Measurements from ENCODE around the gene NOTUM.
A peak's percentile ranks its signal among the peaks of the same experiment; 100 is the strongest.

NOTUM gene

DNA sequence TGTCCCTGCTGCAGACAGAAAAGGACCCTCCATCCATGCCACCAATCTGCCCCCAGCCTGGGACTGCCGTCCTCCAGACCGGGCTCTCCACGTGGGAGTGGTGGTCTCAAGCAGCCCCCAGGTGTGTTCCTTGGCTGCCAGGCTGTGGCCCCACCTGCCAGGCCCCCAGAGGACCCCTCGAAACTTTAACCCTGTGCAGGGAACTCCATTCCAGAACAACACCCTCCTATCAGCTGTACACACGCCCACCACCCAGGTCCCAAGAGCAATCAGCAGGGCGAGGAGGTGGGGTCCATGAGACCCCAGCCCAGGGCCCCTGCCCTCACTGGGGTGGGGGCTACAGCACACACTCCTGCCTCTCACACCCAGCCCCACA lies 25.3 kb downstream of the NOTUM start:
- no peak for DNase-seq (ENCODE audit: low read depth)

DNA sequence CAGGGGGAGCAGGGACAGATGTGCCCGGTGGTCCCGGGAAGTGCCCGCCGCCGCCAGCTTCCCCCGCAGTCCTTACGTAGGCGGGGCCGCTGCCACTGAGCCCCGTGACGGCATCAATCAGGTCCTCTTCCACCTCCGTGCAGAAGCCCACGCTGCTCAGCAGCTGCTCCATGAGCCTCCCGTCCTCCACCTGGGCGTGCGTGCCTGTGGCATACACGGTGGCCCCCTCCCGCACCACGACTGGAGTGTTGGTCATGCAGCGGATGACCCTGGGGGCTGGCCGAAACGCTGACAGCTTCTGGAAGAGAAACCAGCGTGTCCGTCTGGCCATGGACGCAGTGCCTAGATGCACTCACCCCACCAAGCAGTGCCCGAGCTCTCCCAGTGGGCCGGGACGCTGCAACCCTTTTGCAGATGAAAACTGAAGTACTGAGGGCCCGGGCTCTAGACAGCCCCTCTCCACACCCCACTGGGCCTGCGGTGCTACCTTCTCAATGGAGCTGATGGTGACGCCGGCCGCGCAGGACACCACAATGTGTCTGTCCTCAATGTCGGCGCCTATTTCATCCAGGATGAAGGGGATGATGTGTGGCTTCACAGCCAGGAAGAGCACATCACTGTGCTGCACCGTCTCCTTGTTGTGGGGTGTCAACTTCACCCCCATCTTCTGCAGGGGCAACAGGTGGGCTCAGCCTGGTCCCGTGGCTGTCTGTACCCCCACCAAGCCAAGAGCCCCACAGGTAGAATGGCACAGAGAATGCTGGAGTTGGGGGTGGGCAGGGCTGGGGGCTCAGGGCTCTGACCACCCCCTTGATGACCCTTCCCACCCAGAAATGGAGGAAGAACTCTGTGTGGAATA lies 25.9 kb downstream of the NOTUM start:
- DNase-seq (ENCODE audit: low read depth), result no peak

DNA sequence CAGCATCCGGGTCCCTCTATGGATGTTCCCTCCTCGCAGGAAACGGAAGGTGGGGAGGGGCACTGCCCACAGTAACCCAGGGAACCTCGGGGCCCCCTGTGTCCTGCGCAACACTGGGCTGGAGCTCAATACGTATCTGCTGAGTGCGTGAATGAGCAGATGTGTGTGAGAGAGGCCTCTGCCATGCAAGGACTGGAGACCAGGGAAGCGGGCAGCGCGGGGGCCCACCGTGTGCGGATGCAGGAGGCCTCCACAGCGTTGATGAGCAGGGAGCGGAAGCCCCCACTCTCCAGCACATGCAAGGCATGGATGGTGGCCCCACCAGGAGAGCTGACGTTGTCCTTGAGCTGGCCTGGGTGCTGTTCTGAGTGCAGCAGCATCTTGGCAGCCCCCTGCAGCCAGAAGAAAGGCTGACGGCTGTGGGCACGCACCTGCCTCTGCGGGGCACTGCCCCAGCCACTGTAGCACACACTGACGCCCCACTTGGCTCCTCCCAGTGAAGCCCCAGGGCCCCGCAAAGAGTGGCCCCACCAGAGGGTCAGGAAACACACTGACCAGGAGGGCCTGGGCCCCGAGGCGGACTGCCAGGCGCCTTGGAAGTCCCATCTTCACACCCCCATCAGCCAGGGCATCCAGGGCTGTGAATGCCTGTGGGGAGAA lies 26.8 kb downstream of the NOTUM start:
- no peak for DNase-seq (ENCODE audit: low read depth)

DNA sequence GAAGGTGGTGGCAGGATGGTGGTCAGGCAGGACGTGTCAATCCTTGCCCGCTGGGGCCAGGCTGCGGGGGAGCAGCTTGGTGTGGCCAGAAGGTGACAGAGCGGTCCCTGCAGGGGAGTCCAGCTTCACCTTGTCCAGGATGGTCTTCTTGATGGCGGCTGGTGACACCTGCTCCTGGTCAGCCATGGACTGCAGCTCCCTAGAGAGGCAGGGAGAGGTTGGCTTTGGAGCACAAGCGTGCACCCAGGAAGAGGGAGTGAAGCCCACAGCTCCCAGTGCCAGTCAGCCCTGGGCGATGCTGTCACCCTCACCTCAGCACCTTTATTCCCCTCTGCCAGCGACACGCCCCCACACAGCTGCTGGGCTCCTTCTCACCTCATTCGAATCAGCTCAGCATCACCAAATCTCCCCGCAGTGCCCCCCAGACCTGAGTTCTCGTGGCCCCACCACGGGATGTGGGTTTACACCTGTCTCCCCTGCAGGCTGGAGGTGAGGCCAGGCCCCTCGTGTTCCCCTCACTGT lies 27.7 kb downstream of the NOTUM start:
- no peak for DNase-seq (ENCODE audit: low read depth)

DNA sequence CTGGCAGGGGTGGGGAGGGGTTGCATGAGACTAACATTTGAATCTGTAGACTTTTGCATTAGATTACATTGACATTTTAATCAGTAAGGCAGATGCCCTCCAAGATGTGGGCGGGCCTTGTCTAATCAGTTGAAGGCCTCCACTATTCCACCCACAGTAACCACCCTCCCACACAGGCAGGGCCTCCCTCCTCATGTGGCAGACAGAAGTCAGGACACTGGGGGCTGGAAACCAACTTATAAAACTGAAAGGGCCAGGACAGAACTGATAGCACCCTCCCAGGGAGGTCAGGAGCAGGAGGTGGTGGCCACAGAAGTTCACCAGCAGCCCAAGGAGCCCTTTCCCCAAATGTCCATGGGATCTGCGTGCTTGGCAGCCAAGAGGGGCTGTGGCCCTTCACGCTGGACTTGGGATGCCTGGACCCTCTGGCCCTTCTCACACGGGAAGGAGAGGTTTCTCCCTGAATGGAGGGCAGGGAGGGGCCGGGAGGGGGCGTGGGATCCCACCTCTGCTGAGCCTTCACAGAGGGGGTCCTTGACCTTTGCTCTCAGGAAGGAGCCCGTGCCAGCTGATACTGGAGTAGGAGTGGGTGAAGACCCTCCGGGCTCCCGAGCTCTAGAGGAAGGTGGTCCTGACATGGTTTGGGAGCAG lies 28.5 kb downstream of the NOTUM start:
- DNase-seq (ENCODE audit: low read depth), result no peak

DNA sequence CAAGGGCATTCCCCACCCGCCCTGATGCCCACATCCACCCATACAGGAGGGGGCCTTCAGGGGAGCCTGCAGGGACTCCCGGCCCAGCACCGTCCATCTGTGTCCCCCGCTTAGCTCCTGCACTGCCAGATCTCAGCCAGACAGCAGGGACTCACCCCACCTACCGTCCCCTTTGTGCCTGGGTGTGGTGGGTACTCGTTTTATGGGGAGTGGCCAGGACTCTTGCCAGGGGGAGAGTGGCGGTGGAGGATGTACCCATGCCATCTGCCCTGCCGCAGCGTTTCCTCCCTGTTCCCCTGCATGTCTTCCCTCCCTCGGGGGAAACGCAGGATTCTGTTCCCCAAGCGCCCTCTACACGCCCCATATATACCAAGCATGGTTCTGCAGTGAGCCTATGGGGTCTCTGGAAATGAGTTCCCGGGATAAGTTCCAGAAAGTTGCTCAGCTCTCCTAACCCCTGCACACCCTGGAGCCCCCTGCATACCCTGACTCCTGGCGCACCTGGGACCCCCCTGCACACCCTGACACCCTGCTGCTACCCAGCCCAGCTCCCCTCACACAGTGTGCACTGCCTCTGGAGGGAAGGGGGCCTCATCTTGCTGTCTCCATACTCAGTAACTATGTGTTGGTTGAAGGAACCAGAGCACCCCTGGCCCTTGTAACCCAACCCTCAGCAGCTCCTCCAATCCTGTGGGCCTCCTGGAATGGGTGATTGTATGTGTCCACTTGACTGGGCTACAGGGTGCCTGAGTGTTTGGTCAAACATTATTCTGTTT lies 29.2 kb downstream of the NOTUM start:
- no peak for DNase-seq (ENCODE audit: low read depth)

DNA sequence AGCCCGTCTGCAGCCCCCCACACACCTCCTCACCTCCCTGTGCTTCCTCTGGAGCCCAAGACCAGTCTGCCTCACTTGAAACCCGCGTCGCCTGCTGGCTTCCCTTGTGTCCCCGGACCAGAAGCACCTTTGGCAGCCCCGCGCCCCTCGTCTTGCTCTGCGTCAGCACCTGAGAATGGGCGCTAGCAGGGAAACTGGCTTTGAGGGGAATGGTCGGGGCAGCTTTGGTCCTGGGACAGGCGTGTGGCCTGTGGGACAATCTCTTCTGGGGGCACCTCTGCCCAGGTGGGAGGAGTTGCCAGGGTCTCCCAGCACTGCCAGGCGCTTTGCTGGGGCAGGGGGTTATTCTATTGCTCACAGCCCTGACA lies 29.8 kb downstream of the NOTUM start:
- DNase-seq (ENCODE audit: low read depth), result no peak

DNA sequence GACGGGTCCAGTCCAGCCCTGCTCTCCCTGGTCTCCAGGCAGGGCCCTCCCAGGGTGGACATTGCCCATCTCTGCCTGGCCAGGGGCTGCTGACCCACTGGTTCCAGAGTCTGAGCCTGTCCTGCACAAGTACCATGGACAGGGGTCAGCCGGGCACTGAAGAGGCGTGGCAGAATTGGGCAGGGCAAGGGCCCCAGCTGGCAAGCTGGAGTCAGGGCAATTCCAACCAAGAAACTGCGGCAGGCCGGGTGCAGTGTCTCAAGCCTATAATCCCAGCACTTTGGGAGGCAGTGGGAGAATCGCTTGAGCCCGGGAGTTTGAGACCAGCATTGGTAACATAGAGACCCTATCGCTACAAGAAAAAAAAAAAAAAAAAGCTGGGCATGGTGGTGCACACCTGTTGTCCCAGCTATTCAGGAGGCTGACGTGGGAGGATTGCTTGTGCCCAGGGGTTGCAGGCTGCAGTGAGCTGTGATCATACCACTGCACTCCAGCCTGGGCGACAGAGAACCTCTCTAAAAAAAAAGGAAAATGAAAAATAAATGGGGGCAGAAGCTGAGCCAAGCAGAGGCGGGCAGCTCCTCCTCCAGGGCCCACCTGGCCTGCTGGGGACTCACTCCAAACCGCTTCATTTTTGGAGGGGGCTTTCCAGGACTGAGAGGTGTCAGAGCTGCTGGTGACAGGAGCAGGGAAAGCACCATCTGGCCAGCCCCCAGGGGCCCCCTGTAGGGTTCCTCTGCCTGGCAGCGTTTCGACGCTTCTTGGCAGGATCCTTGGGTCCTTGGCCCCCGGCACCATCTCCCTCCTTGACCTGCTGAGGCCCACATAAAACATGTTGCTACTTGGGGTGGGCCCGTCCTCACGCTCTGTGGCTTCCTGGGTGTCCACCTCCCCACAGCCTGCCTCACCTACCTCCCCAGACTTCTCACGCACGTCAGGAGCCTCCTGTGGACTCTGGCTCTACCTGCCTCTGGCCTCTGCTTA lies 30.6 kb downstream of the NOTUM start:
- no peak for DNase-seq (ENCODE audit: low read depth)

DNA sequence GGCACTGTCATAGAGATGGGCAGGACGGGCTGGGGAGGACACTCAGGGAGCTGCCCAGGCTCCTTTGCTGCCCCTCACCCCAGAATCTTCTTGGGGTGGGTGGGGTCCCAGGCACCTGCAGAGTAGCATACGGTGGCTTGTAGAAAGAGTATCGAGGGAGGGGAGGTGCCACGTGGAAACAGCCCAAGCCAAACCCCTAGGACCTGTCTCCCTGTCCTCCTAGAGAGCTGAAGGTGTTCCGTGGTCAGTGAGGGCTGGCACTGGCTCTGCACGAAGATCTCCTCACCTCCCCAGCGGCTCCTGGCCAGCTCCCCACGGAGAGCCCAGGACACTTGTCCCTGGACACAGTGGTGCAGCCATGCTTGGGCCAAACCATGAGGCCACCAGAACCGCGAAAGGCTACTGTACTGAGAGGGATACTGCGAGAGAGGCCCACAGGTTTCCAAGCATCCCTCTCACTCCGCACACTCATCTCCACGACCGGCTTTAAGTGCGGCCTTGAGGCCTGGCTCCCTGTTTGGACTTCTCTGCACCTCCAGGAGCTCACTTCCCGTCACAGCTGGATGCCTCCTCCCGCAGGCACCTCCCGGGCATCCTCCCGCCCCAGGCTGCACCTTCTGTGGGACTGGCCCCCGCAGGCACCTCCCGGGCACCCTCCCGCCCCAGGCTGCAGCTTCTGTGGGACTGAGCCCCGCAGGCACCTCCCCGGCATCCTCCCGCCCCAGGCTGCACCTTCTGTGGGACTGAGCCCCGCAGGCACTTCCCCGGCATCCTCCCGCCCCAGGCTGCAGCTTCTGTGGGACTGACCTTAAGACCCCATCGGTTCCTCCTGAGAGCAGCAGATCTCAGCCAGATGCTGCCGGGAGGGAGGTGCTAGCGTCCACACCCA lies 31.5 kb downstream of the NOTUM start:
- no peak for DNase-seq (ENCODE audit: low read depth)

DNA sequence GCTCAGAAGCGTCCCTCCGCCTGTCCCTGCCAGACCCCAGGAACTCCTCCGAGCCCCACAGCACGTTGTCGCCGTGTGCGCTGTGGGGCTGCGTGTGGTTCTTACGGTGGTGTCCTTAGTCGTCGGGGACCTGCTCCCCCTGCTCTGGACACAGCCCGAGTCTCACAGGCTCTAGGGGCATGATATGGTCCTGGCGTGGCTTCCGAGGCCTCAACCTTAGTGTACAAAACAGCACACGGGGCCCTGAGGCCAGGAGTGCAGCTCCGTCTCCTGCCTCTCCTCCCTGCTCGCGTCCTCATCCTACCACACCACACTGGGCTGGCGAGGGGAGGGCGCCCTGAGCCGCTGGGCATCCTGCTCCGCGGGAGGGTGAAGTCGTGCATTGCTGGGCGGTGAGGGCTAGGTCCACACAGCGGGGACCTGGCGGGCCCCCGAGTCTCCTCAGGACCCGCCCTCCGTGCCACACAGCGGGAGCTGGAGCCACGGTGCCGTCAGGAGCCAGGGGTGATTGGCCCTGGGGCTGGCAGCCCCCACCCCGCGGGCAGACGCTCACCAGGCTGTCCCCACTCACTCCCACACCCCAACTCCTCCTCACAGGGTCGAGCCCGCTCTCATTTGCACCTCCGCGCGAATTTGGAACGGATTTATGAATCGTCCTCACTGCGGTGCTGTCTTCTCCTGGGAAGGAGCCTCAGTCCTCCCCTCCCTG lies 32.3 kb downstream of the NOTUM start:
- no peak for DNase-seq (ENCODE audit: low read depth)

DNA sequence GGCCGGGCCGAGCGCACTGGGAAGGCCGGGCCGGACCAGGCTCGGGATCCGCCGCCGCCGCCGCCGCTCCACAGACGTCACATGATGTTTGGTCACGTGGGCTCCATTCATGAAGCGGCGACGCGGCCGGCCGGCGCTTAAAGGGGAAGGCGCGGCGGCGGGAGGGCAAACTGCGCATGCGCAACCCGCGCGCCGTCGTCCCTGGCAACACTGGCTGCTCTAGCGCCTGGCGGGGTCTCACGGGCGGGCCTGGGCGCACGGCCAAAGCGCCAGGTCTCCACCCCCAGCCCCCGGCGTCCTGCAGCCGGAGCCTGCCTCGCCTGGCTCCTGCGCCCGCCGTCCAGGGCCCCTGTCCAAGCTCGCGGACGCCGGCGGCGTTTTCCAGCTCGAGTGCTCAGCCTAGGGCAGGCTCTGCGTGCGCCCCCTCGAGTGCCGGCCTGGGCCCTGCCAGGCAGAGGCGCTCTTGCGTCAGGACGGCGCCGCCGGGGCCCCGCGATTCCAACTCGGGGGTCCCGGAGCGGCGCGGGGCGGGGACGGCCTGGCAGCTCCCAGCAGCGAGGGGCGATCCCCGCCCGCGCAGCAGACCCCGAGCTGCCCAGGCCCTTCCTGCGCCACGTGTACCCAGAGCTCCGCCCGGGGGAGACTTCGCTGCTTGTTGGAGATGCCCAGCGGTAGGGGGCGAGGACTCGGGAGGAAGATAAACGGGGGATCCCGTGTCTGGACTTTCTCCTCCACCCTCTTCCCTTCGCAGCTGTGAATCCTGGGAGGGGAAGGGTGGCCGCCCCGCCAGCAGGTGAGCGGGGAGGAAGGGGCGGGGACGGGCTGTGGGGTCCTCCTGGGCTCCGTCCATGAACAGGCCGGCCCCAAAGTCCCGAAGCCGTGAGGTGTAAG lies 33.1 kb downstream of the NOTUM start, which contains the start of gene MAFG:
Gene MAFG, minus strand, starts transcription at position 83 of the 891 bp plus-strand sequence. CDS start 4,550 bp downstream, outside the sequence.
- peak; percentile 73 for DNase-seq (ENCODE audit: low read depth)

DNA sequence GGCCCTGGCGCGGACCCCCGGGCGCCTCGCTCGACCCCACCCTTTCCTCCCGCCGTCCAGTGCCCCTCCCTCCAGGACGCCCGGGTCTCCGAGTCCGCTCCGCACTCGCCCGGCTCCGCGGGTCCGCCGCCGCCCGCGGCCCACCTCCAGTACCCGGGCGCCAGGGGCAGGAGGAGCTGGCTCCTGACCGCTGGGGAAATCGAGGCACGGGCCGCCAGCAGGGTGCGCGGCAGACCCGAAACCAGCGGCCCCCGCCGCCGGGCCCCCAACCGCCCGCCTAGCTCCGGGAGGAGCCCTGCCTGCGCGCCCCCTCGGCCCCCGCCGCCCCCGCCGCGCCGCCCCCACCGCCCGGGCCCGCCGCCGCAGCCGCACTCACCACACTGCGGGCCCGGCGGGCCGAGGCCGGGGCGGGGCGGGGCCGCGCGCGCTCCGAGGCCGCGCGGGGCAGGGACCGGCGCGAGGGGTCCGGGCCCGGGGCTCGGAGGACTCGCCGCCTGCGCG lies 33.8 kb downstream of the NOTUM start:
- no peak for DNase-seq (ENCODE audit: low read depth)

DNA sequence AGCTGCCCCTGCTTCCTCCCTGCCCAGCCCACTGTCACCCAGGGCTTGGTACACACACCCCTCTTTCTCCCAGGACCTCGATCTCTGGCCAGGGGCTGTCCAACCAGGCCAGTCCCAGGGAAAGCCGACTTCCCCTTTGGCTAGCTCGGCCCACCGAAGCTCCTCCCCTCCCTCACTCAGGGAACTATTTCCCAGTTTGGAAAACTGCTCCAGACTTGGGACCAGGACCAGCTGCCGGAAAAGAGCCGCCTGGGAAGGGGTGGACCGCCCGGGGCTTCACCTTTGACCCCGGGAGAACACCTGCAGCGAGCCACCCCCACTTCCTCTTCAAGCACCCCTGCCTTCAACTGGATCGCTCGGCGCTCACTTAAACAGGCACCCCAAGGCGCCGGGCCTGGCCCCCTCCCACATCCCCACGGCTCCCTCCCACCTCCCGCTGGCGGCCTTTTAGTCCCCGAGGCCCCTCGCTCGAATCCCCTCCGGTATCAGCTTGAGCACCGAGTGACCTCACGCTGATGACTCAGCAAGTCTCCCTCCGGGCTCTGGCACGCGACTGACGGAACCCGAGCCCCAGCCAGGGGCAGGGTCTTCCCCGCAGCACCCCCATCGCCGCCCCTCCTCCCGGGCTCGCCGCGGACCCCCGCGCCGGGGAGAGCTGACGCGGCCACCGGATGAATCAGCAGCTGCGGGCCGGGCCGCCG lies 34.4 kb downstream of the NOTUM start:
- DNase-seq (ENCODE audit: low read depth), result no peak

DNA sequence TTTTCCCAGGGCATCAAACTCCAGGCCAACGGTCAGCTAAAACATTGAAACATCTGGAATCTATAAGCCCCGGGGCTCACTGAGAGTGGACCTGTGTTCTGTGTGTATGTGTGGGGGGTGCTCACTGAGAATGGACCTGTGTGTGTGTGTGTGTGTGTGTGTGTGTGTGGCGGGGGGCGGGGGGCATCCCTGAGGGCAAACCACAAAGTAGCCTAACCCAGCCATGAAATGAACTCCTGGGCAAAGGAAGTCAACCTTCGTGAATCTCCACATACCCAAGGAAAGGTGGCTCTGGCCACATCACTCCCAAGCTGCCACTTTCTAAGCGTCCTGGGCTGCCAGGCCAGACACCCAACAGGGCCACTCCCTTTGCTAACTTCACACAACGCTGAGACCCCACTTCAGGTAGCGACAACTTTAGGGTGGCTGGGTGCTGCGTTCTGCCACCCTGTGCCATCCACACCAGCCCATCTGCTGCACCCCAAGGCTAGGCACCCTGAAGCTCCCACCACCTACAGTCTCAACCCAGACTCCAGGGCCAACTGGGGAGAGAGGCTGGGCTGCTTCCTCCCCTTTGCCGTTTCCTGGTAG lies 35.0 kb downstream of the NOTUM start:
- DNase-seq (ENCODE audit: low read depth), result no peak

DNA sequence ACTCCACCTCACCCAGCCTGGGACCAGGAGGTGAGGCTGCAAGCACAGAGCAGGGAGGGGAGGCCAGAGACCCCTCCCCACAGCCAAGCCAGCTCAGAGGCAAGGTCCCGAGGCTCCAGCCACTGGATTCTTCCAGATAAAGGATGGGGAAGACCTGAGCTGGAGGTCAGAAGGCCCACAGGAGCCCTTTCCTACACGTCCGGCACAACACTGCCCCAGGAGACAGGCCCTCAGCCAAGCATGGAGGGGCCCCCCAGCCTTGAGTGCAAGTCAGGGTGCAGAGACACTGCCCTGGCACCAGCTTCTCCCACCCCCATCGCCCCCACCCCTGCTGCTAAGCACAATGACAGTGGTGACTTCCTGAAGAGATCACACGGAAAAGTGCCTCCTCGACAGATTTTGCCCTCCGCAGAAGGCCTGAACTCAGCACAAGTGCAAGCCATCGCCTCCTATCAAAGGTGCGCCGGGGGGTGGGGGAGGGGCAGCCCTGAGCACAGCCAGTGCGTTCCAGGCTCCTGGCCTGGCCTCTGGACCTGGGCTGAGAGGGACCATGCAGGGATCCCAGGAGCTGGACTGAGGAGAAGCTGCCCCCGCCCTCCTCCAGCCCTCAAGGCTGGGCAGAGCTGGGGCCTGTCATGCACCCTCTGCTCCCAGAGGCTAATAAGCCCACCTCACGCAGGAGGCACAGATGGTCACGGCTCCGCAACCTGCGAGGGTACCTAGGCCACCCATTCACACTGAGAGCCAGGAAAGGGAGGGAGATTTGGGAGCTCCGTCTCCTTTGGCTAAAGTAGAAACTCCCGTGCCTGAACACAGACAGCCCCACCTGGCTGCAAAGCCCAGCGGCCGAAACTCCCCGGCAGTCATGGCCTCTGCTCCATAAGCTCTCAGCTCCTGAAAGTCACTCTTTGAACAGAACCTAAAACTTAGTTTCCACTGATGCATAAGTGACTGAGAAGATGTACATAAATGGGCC lies 36.1 kb downstream of the NOTUM start:
- DNase-seq (ENCODE audit: low read depth), result no peak

Measured in stimulated activated CD8-positive, alpha-beta memory T cell treated with anti-CD3 and anti-CD28 coated beads, Interleukin-15, amount 100 ng/mL, for 1 hour (primary cell).